Lower lobe of right lung (tissue), 2 donors: Measurements from ENCODE around the gene EEFSEC. TPM values are rescaled to one million over a fixed set of nuclear protein-coding genes. Genes with fewer than 3 reads are reported as not detected.

Experiments
- ATAC-seq, 2 donors: fragments of 200-7000 bp; cut with Tn5 transposase; one replicate each; pipeline ENCODE4 v1.9.1; 2020 to 2022; ENCODE audit warnings: mild to moderate bottlenecking in 2 of 2, moderate library complexity in 2 of 2
- DNase-seq: peaks from one replicate; pipeline ENCODE4 v3.0.0-alpha.2; 2020
- H3K27ac ChIP-seq: fragments of 200-600 bp; one replicate; pipeline ENCODE4 v1.8.0; 2022
- H3K27me3 ChIP-seq: fragments of 200-600 bp; one replicate; pipeline ENCODE4 v1.8.0; 2022; ENCODE audit warnings: low read depth
- H3K36me3 ChIP-seq: fragments of 200-600 bp; one replicate; pipeline ENCODE4 v1.8.0; 2022; ENCODE audit warnings: mild to moderate bottlenecking
- H3K4me1 ChIP-seq: fragments of 200-600 bp; one replicate; pipeline ENCODE4 v1.8.0; 2022
- H3K4me3 ChIP-seq: fragments of 200-600 bp; one replicate; pipeline ENCODE4 v1.8.0; 2022; ENCODE audit warnings: mild to moderate bottlenecking
- H3K9me3 ChIP-seq: fragments of 200-600 bp; one replicate; pipeline ENCODE4 v1.8.0; 2022
- intact Hi-C: fragments of 100-400 bp; cut with DNase I; formaldehyde crosslinking; loops from one replicate; pipeline ENCODE4 v1.11.0; 2022
- total RNA-seq: library from RNA; stranded (reverse); fragmentation: NEBNext Ultra II Directional; extraction: Animal tissue kit (Norgen Biotek cat#: 25700); gene quantifications from one replicate; pipeline ENCODE4 v1.2.1, GENCODE V29; 2021
- TF ChIP-seq, protein P1 (sequence below): fragments of 200-600 bp; IDR thresholded peaks from one replicate; pipeline ENCODE4 v1.8.0; 2022; ENCODE audit warnings: antibody characterized with exemption, mild to moderate bottlenecking
- donor health status: DM: no; HTN: yes; CAD: no; lungs with severe emphysema.

EEFSEC gene
- total RNA-seq, 1 donor from 2014 or later = 15.6 TPM

DNA sequence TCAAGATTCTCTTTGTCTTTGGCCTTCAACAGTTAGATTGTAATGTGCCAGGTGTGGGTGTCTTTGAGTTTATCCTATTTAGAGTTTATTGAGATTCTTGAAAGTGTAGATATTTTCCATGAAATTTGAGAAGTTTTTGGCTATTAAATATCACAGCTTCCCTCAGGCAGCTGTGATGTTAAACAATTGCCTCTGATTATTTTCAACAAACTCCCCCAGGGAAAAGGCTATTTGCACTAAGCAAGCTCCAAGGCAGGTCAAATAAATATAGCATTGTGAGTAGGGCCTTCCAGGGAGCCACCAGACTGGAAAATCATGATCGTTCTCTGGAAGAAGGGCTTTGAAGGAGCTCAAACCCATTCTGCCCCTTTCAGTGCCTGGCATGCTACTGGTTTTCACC, 107.0 kb downstream of the EEFSEC start:
- ATAC-seq = no peak
- peaks cover 17% of the 10 kb centered on the region for H3K36me3 ChIP-seq
- H3K27ac ChIP-seq = no peak overlapping the region
- intact Hi-C loops = no loop called here
- no peaks in the 10 kb centered on the region for H3K4me1 ChIP-seq
- TF ChIP-seq, protein P1, sequence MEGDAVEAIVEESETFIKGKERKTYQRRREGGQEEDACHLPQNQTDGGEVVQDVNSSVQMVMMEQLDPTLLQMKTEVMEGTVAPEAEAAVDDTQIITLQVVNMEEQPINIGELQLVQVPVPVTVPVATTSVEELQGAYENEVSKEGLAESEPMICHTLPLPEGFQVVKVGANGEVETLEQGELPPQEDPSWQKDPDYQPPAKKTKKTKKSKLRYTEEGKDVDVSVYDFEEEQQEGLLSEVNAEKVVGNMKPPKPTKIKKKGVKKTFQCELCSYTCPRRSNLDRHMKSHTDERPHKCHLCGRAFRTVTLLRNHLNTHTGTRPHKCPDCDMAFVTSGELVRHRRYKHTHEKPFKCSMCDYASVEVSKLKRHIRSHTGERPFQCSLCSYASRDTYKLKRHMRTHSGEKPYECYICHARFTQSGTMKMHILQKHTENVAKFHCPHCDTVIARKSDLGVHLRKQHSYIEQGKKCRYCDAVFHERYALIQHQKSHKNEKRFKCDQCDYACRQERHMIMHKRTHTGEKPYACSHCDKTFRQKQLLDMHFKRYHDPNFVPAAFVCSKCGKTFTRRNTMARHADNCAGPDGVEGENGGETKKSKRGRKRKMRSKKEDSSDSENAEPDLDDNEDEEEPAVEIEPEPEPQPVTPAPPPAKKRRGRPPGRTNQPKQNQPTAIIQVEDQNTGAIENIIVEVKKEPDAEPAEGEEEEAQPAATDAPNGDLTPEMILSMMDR = no peak
- DNase-seq = no peak
- peaks cover 13% of the 10 kb centered on the region for H3K9me3 ChIP-seq
- H3K4me3 ChIP-seq = no peak overlapping the region
- no peaks in the 10 kb centered on the region for H3K27me3 ChIP-seq

DNA sequence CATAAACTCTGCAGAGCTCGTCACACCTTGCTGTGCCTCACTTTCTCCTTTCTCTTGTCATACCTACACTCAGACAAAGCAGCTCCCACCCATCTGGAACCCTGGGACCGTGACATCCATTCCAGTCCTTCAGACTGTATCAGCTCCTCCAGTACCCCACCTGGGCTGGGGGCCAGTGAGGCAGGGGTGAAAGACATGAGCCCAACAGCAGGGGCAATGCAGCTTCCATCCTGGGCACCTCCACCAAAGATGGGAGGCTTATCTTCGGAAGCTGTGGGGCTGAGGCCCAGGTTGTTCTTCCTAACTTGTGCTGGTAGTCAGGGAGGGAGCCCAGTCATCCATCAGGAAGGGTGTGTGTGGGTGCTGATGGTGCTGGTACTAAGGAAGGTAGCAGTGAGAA, 109.2 kb downstream of the EEFSEC start:
- Histone ChIP-seq H3K9me3 (peaks cover 13% of the 10 kb centered on the region), H3K36me3 (peaks cover 18% of the 10 kb centered on the region), H3K4me1 (no peaks in the 10 kb centered on the region), H3K27ac (no peak overlapping the region), H3K4me3 (no peak overlapping the region), H3K27me3 (no peaks in the 10 kb centered on the region)
- TF ChIP-seq, protein P1 = no peak
- no peak for DNase-seq
- ATAC-seq = no peak
- intact Hi-C loops = no loop called here

DNA sequence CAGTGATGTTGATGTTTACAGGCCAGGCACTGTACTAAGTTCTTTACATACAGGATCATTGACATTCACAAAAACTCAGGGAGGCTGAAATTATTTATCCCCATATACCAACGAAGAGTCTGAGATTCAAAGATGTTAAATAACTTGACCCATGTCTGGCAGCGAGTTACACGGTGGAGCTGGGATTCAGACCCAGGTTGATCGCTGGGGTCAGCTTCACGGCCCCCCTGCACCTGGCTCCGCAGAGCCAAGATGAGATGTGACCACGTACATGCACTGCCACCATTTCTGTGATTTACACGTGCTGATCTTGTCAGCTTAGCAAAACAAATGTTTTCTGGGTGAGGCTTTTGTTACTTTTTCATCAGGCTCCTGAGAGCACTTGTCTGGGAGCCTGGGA, 109.8 kb downstream of the EEFSEC start:
- TF ChIP-seq, protein P1 = no peak
- no peaks in the 10 kb centered on the region for H3K4me1 ChIP-seq
- no peaks in the 10 kb centered on the region for H3K27me3 ChIP-seq
- H3K27ac ChIP-seq = no peak overlapping the region
- peaks cover 18% of the 10 kb centered on the region for H3K36me3 ChIP-seq
- intact Hi-C loops = no loop called here
- ATAC-seq (no peak), DNase-seq (no peak)
- peaks cover 13% of the 10 kb centered on the region for H3K9me3 ChIP-seq
- H3K4me3 ChIP-seq = no peak overlapping the region

DNA sequence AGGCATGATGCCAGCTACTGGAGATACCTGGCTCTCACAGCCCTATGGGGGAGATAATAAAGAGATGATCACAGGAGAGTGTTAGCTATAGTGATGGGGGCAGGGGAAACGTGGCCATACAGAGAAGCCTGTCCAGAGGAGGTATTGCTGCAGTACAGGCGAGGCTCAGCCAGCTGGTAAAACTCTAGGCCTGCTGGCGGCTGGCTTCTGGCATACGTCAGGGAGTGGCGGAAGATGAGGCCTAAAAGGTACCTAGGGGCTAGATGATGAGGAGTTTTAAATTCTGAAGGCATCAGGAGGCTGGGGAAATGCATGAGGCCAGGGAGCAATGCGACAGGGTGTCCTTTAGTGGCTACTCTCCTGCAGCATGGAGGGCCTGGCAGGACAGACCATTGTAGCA, 110.7 kb downstream of the EEFSEC start:
- intact Hi-C loops = no loop called here
- ATAC-seq = no peak
- no peak for DNase-seq
- Histone ChIP-seq H3K27ac (no peak overlapping the region), H3K4me3 (no peak overlapping the region), H3K36me3 (peaks cover 23% of the 10 kb centered on the region), H3K9me3 (peaks cover 13% of the 10 kb centered on the region), H3K27me3 (no peaks in the 10 kb centered on the region), H3K4me1 (no peaks in the 10 kb centered on the region)
- TF ChIP-seq, protein P1 = no peak

DNA sequence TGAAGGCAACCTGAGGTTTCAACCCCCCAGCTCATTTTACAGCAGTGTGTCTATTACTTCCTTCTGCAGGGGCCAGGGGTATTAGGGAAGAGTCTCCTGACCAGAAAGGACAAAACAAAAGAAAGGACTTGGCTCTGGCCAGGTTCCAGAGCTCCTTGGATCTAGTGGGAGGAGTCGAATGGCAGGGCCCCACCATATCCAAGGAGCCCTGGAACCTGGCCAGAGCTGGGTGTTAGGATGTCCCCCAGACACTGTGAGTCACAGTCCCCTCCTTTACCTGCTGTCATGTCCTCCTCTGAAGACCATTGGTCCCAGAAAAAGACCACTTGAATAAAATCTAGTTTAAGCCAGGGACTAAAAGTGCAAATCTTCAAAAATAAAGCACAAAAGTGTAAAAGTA, 113.2 kb downstream of the EEFSEC start:
- TF ChIP-seq, protein P1 = no peak
- DNase-seq = no peak
- H3K36me3 ChIP-seq = peaks cover 26% of the 10 kb centered on the region

DNA sequence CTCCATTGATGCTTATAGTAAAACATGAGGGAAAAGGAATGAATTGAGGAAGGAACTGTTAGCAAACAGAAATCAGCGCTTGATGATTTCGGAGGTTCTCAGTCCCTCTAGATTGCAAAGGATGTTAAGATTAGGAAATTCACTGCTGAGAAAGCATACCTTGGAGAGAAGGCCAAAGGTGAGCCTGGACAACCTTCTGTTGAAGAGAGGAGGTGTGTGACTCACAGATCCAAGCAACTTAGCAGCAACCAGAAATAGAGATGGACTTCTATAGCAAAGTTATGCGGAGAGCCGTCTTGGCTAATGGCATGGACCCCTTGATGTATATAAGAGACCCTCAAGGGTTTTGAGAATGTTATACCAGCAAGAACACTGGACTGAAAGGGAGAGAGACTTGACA, 114.3 kb downstream of the EEFSEC start:
- H3K27me3 ChIP-seq = no peaks in the 10 kb centered on the region
- H3K4me3 ChIP-seq = no peak overlapping the region
- no peak overlapping the region for H3K27ac ChIP-seq
- no peak for DNase-seq
- no peaks in the 10 kb centered on the region for H3K9me3 ChIP-seq
- H3K4me1 ChIP-seq = no peaks in the 10 kb centered on the region
- no peak for ATAC-seq
- H3K36me3 ChIP-seq = peaks cover 20% of the 10 kb centered on the region
- intact Hi-C loops = no loop called here
- TF ChIP-seq, protein P1 = no peak

More for the DNA sequence above, 113.2 kb downstream of the EEFSEC start:
- Histone ChIP-seq H3K4me1 (no peaks in the 10 kb centered on the region), H3K4me3 (no peak overlapping the region), H3K9me3 (no peaks in the 10 kb centered on the region), H3K27me3 (no peaks in the 10 kb centered on the region), H3K27ac (no peak overlapping the region)
- intact Hi-C loops = no loop called here
- no peak for ATAC-seq
